HL-60/S4 (cell line): ENCODE data around the gene ELMOD2.

Source experiments
- in situ Hi-C: fragments of 300-500 bp; cut with MboI; formaldehyde crosslinking; loops from 2 replicates; pipeline ENCODE4 v1.14.3; 2022; ENCODE audit warnings: low sequenced_read_pairs

Gene ELMOD2

DNA sequence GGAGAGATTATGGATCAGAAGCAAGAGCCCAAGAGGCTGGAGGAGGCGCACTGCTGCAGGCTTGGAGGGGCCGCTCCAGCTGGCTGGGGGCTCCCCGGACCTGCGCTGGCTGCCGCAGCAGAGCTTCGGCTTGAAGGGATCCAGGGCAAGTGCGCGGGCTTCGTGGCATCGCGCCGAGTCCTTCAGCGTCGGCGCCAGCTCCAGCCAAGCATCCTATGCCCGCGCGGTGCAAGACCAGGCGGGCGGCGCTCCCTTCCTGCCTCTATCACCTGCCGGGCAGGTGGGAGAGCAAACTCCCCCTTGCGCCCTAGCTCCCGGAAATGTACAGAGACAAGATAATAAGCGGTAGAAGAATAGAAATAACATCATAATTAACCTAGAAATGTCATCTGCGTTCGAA lies 55.3 kb downstream of the ELMOD2 start:
- in situ Hi-C loops: no loop called here

DNA sequence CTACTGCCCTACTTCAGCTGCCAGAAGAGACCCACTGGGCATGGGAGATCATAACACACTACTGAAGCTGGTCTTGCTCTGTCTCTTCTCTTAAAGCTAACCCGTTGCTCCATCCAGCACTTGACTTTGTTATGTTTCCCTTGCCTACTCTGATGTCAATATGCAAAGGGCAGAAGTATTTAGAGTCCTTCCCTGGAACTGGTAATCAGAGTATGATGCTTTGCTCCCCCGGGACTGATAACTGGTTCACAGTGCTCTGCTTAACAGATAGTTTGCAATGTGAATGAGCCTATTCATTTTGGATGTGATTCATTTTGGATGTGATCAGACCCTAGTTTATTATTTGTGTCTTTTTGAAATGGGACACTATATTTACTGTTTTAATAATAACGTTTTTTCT lies 57.1 kb downstream of the ELMOD2 start:
- in situ Hi-C loops: no loop called here

DNA sequence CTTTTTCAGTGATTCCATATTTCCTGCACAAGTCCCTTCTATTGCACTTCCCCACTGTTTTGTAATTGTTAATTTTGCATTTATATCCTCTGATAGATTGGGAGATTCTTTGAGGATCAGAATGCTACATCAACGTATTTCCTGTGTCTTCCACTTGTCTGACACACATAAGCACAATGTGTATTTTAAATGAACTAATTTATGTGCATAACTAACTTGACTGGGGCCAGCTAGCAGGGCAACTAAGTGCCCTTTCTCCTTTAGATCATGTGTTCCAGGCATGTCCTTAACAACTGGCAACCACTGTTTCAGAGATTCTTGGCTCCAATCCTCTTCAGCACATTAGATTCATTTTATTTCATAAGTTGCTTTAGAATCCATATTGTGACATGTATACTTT lies 60.5 kb downstream of the ELMOD2 start:
- in situ Hi-C loops: no loop called here

DNA sequence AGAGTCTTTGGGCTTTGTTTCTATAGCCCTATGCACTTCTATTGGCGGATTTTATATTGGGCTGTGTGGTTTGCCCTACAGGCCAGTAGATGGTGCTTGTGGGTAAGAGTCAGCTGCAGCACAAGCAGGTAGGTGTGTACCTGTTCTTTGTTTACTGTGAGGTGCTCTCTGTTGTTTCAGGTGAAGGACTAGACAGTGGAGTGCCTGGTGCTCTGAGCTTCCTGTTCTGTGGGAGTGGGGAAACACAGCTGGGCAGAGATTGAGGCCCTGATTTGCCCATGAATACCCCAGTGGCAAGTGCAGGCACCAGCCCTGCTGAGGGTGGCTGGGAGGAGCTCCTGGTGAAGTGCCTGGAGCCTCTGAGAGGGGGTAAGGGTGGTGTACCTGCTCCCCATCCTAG lies 71.1 kb downstream of the ELMOD2 start:
- in situ Hi-C loops: no loop called here

DNA sequence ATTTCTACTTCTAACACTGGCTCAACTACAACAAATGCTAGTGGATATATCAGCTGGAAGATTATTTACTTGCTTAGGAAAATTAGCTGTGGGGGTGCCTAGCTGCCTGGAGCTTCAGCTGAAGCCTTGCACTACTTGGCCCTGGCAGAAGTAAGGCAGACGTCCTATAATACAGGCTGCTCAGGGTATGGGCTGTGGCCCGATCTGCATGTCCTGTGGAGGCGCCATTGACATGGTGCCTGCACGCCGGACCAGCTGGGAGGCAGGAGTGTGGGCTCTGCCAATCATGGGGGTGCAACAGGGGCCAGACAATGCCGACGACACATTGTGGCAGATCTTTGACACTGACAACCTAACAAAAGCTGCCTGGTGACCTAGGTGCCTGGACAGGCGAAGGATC lies 76.4 kb downstream of the ELMOD2 start:
- in situ Hi-C loops: loop anchor here (25.0 kb wide), 1 partner anchor 238 kb away; the partner anchor contains the start of gene SCOC

DNA sequence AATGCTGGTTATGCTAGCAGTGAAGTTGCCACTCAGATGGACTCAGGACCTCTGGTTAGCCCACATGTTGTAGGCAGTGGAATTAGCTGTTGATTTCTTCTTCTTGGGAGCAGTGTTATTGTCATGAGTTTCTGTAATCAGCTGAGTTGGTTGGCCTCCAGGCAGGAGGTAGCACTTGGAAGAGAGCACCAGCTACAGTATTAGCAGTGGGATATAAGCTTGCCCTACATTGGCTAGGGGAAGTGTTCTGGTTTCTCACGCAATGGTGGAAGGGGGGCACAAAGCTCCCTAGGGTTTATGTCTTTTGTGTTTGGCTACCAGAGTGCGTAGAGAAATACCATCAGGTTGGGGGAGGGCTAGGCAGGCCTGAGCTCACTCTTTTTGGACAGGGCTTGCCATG lies 78.7 kb downstream of the ELMOD2 start:
- in situ Hi-C loops: loop anchor here (25.0 kb wide), 1 partner anchor 240 kb away; the partner anchor contains the start of gene SCOC

DNA sequence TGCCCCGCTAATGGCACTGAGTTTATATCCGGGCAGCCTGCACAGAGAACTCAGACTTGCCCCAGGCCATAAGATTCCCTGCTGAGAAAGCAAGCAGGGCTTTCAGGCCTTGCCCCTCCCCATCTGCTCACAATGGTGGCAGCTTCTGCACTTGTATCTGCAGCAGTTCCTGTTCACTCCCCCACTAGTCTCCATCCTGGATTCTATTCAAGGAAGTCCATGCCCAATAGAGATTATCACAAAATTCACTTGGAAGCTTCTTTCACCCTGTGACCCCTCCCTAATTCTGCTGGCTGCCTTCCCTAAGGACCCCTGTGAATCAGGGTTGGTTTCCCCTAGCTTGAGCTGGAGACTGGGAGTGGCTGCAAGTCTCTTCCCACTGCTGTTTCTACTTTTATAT lies 79.3 kb downstream of the ELMOD2 start:
- in situ Hi-C loops: loop anchor here (25.0 kb wide), 1 partner anchor 241 kb away; the partner anchor contains the start of gene SCOC
